OCI-LY7 (cell line): ENCODE results near the gene PPP1R14C. TPM values are rescaled to one million over a fixed set of nuclear protein-coding genes. Genes with fewer than 3 reads are reported as not detected.

Source experiments
- BruUV-seq: library from RNA; stranded (reverse); fragments of 400-500 nt; replicated peaks from 2 replicates; lab custom pipeline; 2021; lab: Mats Ljungman, UMichigan
- CTCF ChIA-PET: fragments of 300-600 bp; sonication (Branson Sonifier 250); formaldehyde crosslinking; loops from one replicate; lab custom pipeline; 2022; ENCODE audit warnings: antibody characterized with exemption; ENCODE audit not compliant: unreplicated experiment; lab: Charles Lee
- POLR2A ChIA-PET: fragments of 300-600 bp; sonication (Branson Sonifier 250); formaldehyde crosslinking; loops from one replicate; lab custom pipeline; 2022; ENCODE audit warnings: antibody characterized with exemption; lab: Charles Lee
- DNase-seq: peaks from one replicate; pipeline ENCODE4 v3.0.0-alpha.2; 2015; ENCODE audit warnings: low spot score
- H2AFZ ChIP-seq: fragments of 200-600 bp; sonication (generic), shearing (Covaris generic); 2 replicates; pipeline ENCODE4 v1.6.1; 2014; ENCODE audit warnings: mild to moderate bottlenecking, antibody characterized with exemption, low read length, moderate library complexity
- H3K27ac ChIP-seq: fragments of 200-600 bp; sonication (generic); 2 replicates; pipeline ENCODE4 v1.5.1; 2014; ENCODE audit warnings: mixed run types, low read depth, mild to moderate bottlenecking, moderate library complexity, low read length, inconsistent platforms; ENCODE audit not compliant: poor library complexity, severe bottlenecking
- H3K36me3 ChIP-seq: fragments of 200-600 bp; sonication (generic); 2 replicates; pipeline ENCODE4 v1.6.1; 2014; ENCODE audit warnings: mild to moderate bottlenecking, antibody characterized with exemption, low read length, moderate library complexity, mixed read lengths; ENCODE audit not compliant: insufficient read depth
- H3K4me1 ChIP-seq: fragments of 200-600 bp; sonication (generic); 2 replicates; pipeline ENCODE4 v1.5.1; 2014; ENCODE audit warnings: mild to moderate bottlenecking, low read length; ENCODE audit not compliant: insufficient read depth, poor library complexity, severe bottlenecking
- H3K4me2 ChIP-seq: fragments of 200-600 bp; sonication (generic); 2 replicates; pipeline ENCODE4 v1.6.1; 2014; ENCODE audit warnings: mild to moderate bottlenecking, low read length
- H3K4me3 ChIP-seq: fragments of 200-600 bp; sonication (generic); 2 replicates; pipeline ENCODE4 v1.5.1; 2014; ENCODE audit warnings: mild to moderate bottlenecking, low read depth, low read length; ENCODE audit not compliant: poor library complexity, severe bottlenecking
- H3K79me2 ChIP-seq: fragments of 200-600 bp; sonication (generic); 2 replicates; pipeline ENCODE4 v1.6.1; 2016; ENCODE audit warnings: low read depth, mild to moderate bottlenecking, low read length, moderate library complexity, mixed read lengths; ENCODE audit not compliant: insufficient read depth
- H3K9me2 ChIP-seq: fragments of 200-600 bp; sonication (generic); 2 replicates; pipeline ENCODE4 v1.6.1; 2016; ENCODE audit warnings: mild to moderate bottlenecking, low read length, mixed read lengths; ENCODE audit not compliant: insufficient read depth
- H3K9me3 ChIP-seq: fragments of 200-600 bp; sonication (generic); 2 replicates; pipeline ENCODE4 v1.6.1; 2014; ENCODE audit warnings: mild to moderate bottlenecking, mixed run types, low read length, mixed read lengths
- H4K20me1 ChIP-seq: fragments of 200-600 bp; sonication (generic); 2 replicates; pipeline ENCODE4 v1.6.1; 2014; ENCODE audit warnings: mild to moderate bottlenecking, antibody characterized with exemption, low read length, moderate library complexity, mixed read lengths; ENCODE audit not compliant: insufficient read depth
- EZH2phosphoT487 ChIP-seq: fragments of 200-600 bp; sonication (generic); IDR thresholded peaks from 2 replicates; pipeline ENCODE4 v1.6.1; 2018; ENCODE audit warnings: low read depth, borderline replicate concordance, mild to moderate bottlenecking, mixed run types, antibody characterized with exemption, low read length, moderate library complexity, mixed read lengths
- intact Hi-C: fragments of 100-400 bp; cut with micrococcal nuclease; formaldehyde crosslinking; loops from one replicate; pipeline ENCODE4 v1.10.0; 2022; ENCODE audit not compliant: unreplicated experiment
- total RNA-seq, 2 experiments: library from RNA; depleted of rRNA in 1 of 2; stranded (reverse); fragments of >200 nt in 1 of 2; shearing (Covaris generic) in 1 of 2; gene quantifications; 2 replicates each; pipeline ENCODE4 v1.2.3, GENCODE V29; 2014 to 2022
- TF ChIP-seq, protein P1 (sequence below): fragments of 200-600 bp; sonication (generic); conservative IDR thresholded peaks from 2 replicates; pipeline ENCODE4 v1.5.1; 2014; ENCODE audit warnings: mild to moderate bottlenecking, antibody characterized with exemption, low read length, moderate library complexity, mixed read lengths

PPP1R14C gene
- total RNA-seq, 2 experiments from 2014 or later, result 1.8 TPM; not detected in 1

GRCh38 chr6:150260931-150261330, 118.1 kb downstream of the PPP1R14C start:
- H3K9me2 ChIP-seq, result no peaks in the 10 kb centered on the region
- H4K20me1 ChIP-seq, result no peaks in the 10 kb centered on the region
- no peak for DNase-seq
- H2AFZ ChIP-seq, result no peak overlapping the region
- no peak overlapping the region for H3K4me3 ChIP-seq
- TF ChIP-seq, protein P1, sequence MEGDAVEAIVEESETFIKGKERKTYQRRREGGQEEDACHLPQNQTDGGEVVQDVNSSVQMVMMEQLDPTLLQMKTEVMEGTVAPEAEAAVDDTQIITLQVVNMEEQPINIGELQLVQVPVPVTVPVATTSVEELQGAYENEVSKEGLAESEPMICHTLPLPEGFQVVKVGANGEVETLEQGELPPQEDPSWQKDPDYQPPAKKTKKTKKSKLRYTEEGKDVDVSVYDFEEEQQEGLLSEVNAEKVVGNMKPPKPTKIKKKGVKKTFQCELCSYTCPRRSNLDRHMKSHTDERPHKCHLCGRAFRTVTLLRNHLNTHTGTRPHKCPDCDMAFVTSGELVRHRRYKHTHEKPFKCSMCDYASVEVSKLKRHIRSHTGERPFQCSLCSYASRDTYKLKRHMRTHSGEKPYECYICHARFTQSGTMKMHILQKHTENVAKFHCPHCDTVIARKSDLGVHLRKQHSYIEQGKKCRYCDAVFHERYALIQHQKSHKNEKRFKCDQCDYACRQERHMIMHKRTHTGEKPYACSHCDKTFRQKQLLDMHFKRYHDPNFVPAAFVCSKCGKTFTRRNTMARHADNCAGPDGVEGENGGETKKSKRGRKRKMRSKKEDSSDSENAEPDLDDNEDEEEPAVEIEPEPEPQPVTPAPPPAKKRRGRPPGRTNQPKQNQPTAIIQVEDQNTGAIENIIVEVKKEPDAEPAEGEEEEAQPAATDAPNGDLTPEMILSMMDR, result no peak
- no peak for TF ChIP-seq EZH2phosphoT487
- no peak overlapping the region for H3K4me2 ChIP-seq
- no peaks in the 10 kb centered on the region for H3K36me3 ChIP-seq
- intact Hi-C loops, result no loop called here
- no TSS peak for BruUV-seq
- no peak overlapping the region for H3K27ac ChIP-seq
- CTCF ChIA-PET, result no interaction called here
- no peaks in the 10 kb centered on the region for H3K9me3 ChIP-seq
- no peaks in the 10 kb centered on the region for H3K79me2 ChIP-seq
- POLR2A ChIA-PET, result no interaction called here
- H3K4me1 ChIP-seq, result peaks cover 8% of the 10 kb centered on the region

- no peaks in the 10 kb centered on the region for H3K36me3 ChIP-seq
- BruUV-seq, result no TSS peak
- CTCF ChIA-PET, result interaction anchor here (1.0 kb wide), 1 partner anchor 10 kb away, joined by 3 read pairs; no protein-coding TSS in a partner anchor
- H2AFZ ChIP-seq, result no peak overlapping the region
- TF ChIP-seq, protein P1, result no peak
- TF ChIP-seq EZH2phosphoT487, result no peak
- H3K4me1 ChIP-seq, result peaks cover 8% of the 10 kb centered on the region
- POLR2A ChIA-PET, result interaction anchor here (0.6 to 1.3 kb wide), 2 partner anchors 10 to 46 kb away, joined by 3 to 9 read pairs; no protein-coding TSS in a partner anchor
- intact Hi-C loops, result no loop called here
- no peak overlapping the region for H3K27ac ChIP-seq
- no peaks in the 10 kb centered on the region for H3K9me3 ChIP-seq
- no peak for DNase-seq
- no peaks in the 10 kb centered on the region for H4K20me1 ChIP-seq
- H3K4me2 ChIP-seq, result no peak overlapping the region
- no peaks in the 10 kb centered on the region for H3K79me2 ChIP-seq
- no peaks in the 10 kb centered on the region for H3K9me2 ChIP-seq
- no peak overlapping the region for H3K4me3 ChIP-seq
Observed at GRCh38 chr6:150261997-150262697, 119.3 kb downstream of the PPP1R14C start.
